Naive thymus-derived CD8-positive, alpha-beta T cell (primary cell): Measurements from ENCODE around the gene SLAMF1. TPM values are rescaled to one million over a fixed set of nuclear protein-coding genes. Genes with fewer than 3 reads are reported as not detected.

ENCODE experiments used
- polyA plus RNA-seq, 3 donors: library from polyadenylated mRNA; unstranded; fragments of 300-500 nt; fragmentation: Illumina TruSeq; gene quantifications; one replicate each; pipeline ENCODE4 v1.2.3, GENCODE V29; 2021
- total RNA-seq, 8 experiments: library from RNA in 2 of 8; stranded (reverse) in 2 of 8; gene quantifications; one replicate each; pipeline ENCODE4 v1.2.3 and lab custom pipeline; 2021 to 2026

Gene SLAMF1
- total and polyA plus RNA-seq, 5 experiments from 2014 or later: 1.7 to 11.1 (median 3.9) TPM

Other genes with a start within 250 kb of the SLAMF1 start
- gene VANGL2, start 246.5 kb downstream of the SLAMF1 start, total RNA-seq: under 1 TPM; 0.10 to 0.14 TPM
- not detected for gene VANGL2, start 246.5 kb downstream of the SLAMF1 start, polyA plus RNA-seq
- 10 to 100 TPM; 39.7 to 42.5 TPM for gene SLAMF6, start 123.8 kb downstream of the SLAMF1 start, total RNA-seq
- gene SLAMF6, start 123.8 kb downstream of the SLAMF1 start, polyA plus RNA-seq: 10 to 100 TPM; 52.0 to 95.9 (median 69.5) TPM
- 10 to 100 TPM; 81.5 to 83.4 TPM for gene CD84, start 67.5 kb downstream of the SLAMF1 start, total RNA-seq
- 10 to 100 TPM; 17.5 to 19.0 (median 18.1) TPM for gene CD84, start 67.5 kb downstream of the SLAMF1 start, polyA plus RNA-seq
- 100 to 1,000 TPM; 272 to 276 TPM for gene CD48, start 64.8 kb upstream of the SLAMF1 start, total RNA-seq
- gene CD48, start 64.8 kb upstream of the SLAMF1 start, polyA plus RNA-seq: 100 to 1,000 TPM; 186 to 213 (median 200) TPM
- gene SLAMF7, start 92.2 kb upstream of the SLAMF1 start, total RNA-seq: 1 to 10 TPM; 4.5 to 6.2 TPM
- gene SLAMF7, start 92.2 kb upstream of the SLAMF1 start, polyA plus RNA-seq: 100 to 1,000 TPM in 1 of 3 donors, 1 to 10 TPM in 2; 3.8 to 102 (median 4.0) TPM
- 100 to 1,000 TPM; 150 to 156 TPM for gene LY9, start 149.1 kb upstream of the SLAMF1 start, total RNA-seq
- gene LY9, start 149.1 kb upstream of the SLAMF1 start, polyA plus RNA-seq: 100 to 1,000 TPM; 167 to 223 (median 189) TPM
- under 1 TPM; 0.62 to 0.66 TPM for gene CD244, start 215.8 kb upstream of the SLAMF1 start, total RNA-seq
- 10 to 100 TPM; 11.7 to 82.2 (median 16.1) TPM for gene CD244, start 215.8 kb upstream of the SLAMF1 start, polyA plus RNA-seq
- gene ITLN1, start 238.1 kb upstream of the SLAMF1 start, total RNA-seq: not detected
- not detected for gene ITLN1, start 238.1 kb upstream of the SLAMF1 start, polyA plus RNA-seq